Ishikawa (cell line): Measurements from ENCODE around the gene BARHL1.

Experiments
- EGR1 ChIP-seq: IDR thresholded peaks from 2 replicates; pipeline ENCODE4 v1.6.1; 2012
- EP300 ChIP-seq: IDR thresholded peaks from 2 replicates; pipeline ENCODE4 v1.6.1; 2012; ENCODE audit warnings: borderline replicate concordance
- NFIC ChIP-seq: IDR thresholded peaks from 2 replicates; pipeline ENCODE4 v1.6.1; 2012
- RAD21 ChIP-seq: IDR thresholded peaks from 2 replicates; pipeline ENCODE4 v1.6.1; 2012; ENCODE audit warnings: low read depth
- TAF1 ChIP-seq: IDR thresholded peaks from 2 replicates; pipeline ENCODE4 v1.6.1; 2012; ENCODE audit warnings: low read depth, mild to moderate bottlenecking
- TCF12 ChIP-seq: IDR thresholded peaks from 2 replicates; pipeline ENCODE4 v1.6.1; 2012; ENCODE audit warnings: low read depth
- TEAD4 ChIP-seq: IDR thresholded peaks from 2 replicates; pipeline ENCODE4 v1.6.1; 2012
- TF ChIP-seq, protein P1 (sequence below): IDR thresholded peaks from 2 replicates; pipeline ENCODE4 v1.6.1; 2012
- TF ChIP-seq, protein P2 (sequence below): IDR thresholded peaks from 2 replicates; pipeline ENCODE4 v1.6.1; 2012
- TF ChIP-seq, protein P3 (sequence below): IDR thresholded peaks from 2 replicates; pipeline ENCODE4 v1.6.1; 2012; ENCODE audit warnings: low read depth, mild to moderate bottlenecking

DNA sequence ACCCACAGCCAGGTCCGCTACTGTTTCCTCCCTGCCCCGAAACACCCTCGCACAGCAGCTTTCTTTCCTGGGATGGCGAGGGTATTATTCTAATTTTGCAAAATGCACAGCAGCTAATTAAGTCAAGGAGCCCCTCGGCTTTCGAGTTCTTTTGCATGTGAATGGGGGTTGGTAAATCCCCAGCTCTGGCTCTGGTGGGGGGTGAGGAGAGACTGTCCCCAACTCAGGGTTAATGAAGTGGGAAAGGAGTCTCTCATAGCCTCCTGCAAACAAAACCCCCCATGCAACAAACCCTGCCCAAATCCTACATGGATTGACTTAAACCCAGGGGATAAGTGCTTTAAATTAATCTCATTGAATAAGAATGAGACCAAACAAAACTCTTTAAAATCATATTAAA is 8.8 kb downstream of the BARHL1 start:
- TF ChIP-seq TCF12: no peak
- TF ChIP-seq EP300: no peak
- TF ChIP-seq, protein P1, sequence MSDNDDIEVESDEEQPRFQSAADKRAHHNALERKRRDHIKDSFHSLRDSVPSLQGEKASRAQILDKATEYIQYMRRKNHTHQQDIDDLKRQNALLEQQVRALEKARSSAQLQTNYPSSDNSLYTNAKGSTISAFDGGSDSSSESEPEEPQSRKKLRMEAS: no peak
- TF ChIP-seq TEAD4: no peak
- TF ChIP-seq, protein P2, sequence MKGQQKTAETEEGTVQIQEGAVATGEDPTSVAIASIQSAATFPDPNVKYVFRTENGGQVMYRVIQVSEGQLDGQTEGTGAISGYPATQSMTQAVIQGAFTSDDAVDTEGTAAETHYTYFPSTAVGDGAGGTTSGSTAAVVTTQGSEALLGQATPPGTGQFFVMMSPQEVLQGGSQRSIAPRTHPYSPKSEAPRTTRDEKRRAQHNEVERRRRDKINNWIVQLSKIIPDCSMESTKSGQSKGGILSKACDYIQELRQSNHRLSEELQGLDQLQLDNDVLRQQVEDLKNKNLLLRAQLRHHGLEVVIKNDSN: no peak
- TF ChIP-seq RAD21: no peak
- no peak for TF ChIP-seq TAF1
- TF ChIP-seq NFIC: no peak
- no peak for TF ChIP-seq EGR1
- TF ChIP-seq, protein P3, sequence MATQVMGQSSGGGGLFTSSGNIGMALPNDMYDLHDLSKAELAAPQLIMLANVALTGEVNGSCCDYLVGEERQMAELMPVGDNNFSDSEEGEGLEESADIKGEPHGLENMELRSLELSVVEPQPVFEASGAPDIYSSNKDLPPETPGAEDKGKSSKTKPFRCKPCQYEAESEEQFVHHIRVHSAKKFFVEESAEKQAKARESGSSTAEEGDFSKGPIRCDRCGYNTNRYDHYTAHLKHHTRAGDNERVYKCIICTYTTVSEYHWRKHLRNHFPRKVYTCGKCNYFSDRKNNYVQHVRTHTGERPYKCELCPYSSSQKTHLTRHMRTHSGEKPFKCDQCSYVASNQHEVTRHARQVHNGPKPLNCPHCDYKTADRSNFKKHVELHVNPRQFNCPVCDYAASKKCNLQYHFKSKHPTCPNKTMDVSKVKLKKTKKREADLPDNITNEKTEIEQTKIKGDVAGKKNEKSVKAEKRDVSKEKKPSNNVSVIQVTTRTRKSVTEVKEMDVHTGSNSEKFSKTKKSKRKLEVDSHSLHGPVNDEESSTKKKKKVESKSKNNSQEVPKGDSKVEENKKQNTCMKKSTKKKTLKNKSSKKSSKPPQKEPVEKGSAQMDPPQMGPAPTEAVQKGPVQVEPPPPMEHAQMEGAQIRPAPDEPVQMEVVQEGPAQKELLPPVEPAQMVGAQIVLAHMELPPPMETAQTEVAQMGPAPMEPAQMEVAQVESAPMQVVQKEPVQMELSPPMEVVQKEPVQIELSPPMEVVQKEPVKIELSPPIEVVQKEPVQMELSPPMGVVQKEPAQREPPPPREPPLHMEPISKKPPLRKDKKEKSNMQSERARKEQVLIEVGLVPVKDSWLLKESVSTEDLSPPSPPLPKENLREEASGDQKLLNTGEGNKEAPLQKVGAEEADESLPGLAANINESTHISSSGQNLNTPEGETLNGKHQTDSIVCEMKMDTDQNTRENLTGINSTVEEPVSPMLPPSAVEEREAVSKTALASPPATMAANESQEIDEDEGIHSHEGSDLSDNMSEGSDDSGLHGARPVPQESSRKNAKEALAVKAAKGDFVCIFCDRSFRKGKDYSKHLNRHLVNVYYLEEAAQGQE: no peak
